Measurements from ENCODE around the gene PLA2G4A.
"Not testable (repeated sequence)": the region's sequence is repeated elsewhere in the genome, so short reads cannot be mapped to it uniquely, and the experiment has no call there.

- not testable (repeated sequence) for TF ChIP-seq CTCF (IDR thresholded peaks at IDR 0.05; ENCODE audit: poor library complexity, severe bottlenecking); EZH2 (IDR thresholded peaks at IDR 0.05; ENCODE audit: borderline replicate concordance, insufficient read depth, low read length, poor library complexity, severe bottlenecking); TAF1 (IDR thresholded peaks at IDR 0.05; ENCODE audit: low read depth); EP300 (conservative IDR thresholded peaks at IDR 0.05; ENCODE audit: poor library complexity, severe bottlenecking); POLR2AphosphoS5 (IDR thresholded peaks at IDR 0.05); SMC3 (conservative IDR thresholded peaks at IDR 0.05; ENCODE audit: poor library complexity)
- TF ChIP-seq, protein P1, sequence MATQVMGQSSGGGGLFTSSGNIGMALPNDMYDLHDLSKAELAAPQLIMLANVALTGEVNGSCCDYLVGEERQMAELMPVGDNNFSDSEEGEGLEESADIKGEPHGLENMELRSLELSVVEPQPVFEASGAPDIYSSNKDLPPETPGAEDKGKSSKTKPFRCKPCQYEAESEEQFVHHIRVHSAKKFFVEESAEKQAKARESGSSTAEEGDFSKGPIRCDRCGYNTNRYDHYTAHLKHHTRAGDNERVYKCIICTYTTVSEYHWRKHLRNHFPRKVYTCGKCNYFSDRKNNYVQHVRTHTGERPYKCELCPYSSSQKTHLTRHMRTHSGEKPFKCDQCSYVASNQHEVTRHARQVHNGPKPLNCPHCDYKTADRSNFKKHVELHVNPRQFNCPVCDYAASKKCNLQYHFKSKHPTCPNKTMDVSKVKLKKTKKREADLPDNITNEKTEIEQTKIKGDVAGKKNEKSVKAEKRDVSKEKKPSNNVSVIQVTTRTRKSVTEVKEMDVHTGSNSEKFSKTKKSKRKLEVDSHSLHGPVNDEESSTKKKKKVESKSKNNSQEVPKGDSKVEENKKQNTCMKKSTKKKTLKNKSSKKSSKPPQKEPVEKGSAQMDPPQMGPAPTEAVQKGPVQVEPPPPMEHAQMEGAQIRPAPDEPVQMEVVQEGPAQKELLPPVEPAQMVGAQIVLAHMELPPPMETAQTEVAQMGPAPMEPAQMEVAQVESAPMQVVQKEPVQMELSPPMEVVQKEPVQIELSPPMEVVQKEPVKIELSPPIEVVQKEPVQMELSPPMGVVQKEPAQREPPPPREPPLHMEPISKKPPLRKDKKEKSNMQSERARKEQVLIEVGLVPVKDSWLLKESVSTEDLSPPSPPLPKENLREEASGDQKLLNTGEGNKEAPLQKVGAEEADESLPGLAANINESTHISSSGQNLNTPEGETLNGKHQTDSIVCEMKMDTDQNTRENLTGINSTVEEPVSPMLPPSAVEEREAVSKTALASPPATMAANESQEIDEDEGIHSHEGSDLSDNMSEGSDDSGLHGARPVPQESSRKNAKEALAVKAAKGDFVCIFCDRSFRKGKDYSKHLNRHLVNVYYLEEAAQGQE (IDR thresholded peaks at IDR 0.05; ENCODE audit: borderline replicate concordance) = not testable (repeated sequence)
These were observed 94.1 kb downstream of the PLA2G4A start for GRCh38 chr1:186922814-186923213.

Measured in neural cell (in vitro differentiated cells).